ENCODE results near the gene ACTN3. TPM values are rescaled to one million over a fixed set of nuclear protein-coding genes. Genes with fewer than 3 reads are reported as not detected.

ACTN3 gene
- total and polyA plus RNA-seq, 4 donors: 3.0 TPM; not detected in 3

DNA sequence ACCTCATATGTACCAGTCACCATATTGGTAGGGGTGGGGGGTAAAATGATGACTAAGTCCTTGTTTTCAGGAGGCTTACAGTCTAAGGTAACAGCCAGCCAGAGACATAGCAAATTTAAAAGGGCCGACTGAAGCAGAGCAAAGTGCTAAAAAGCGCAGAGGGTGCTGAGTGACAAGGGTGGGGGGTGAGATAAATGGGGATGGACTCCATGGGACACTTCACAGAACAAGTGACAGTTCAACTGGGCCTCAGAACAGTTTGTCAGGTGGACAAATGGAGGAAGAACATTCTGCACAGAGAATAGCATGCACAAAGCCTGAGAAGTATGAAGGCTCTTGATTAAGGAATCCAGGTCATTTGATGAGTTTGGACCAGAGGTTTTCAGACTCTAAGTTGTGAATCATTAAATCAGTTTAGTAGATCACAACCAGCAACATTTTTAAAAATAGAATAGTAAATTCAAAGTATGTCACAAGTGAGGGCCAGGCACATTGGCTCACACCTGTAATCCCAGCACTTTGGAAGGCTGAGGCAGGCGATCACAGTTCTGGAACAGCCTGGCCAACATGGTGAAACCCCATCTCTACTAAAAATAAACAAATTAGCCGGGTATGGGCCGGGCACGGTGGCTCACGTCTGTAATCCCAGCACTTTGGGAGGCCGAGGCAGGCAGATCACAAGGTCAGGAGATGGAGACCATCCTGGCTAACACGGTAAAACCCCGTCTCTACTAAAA is 22.2 kb upstream of the ACTN3 start:
- Histone ChIP-seq H3K4me3 (ENCODE audit: low read length in 2 of 2) (no peak overlapping the region), H3K4me1 (ENCODE audit: control insufficient read depth in 1 of 2, insufficient read depth in 2 of 2, low read length in 2 of 2) (no peaks in the 10 kb centered on the region), H3K27me3 (ENCODE audit: control insufficient read depth in 1 of 2, insufficient read depth in 2 of 2, low read length in 1 of 2) (no peaks in the 10 kb centered on the region), H3K36me3 (ENCODE audit: control insufficient read depth in 1 of 2, insufficient read depth in 2 of 2, low read length in 1 of 2) (peaks cover 0 to 1% of the 10 kb centered on the region in 2 donors), H3K27ac (ENCODE audit: low read depth in 1 of 2, low read length in 2 of 2) (no peak overlapping the region), H3K9me3 (ENCODE audit: control insufficient read depth, low read length) (no peaks in the 10 kb centered on the region)
- WGBS, 2 donors: 81 to 82% methylated on average over 9 to 10 of the region's 10 CpGs
- ATAC-seq (ENCODE audit: low FRiP score) (no peak), DNase-seq (no peak)
- intact Hi-C loops (cut with DNase I): no loop called here

DNA sequence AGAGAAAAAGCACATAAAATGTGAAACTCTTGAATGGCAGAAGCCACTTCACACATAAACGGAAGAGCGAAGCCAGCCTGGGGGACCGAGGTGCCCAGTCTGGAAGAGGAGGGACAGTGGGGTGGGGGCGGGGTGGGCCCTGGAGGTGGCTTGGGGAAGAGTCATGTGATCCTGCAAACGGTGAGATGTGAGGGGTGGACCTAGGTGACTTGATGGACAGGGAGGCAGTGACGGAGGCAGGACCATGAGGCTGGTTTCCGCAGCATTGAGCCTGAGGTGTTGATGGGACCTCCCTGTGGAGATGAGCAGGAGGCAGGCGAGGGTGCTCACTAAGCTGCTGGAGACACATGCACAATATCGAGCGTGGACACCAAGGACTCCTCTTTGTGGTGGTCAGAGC is 17.6 kb upstream of the ACTN3 start:
- intact Hi-C loops (cut with DNase I): no loop called here
- 77% methylated on average over 10 of the region's 10 CpGs for WGBS, 2 donors
- no peak overlapping the region for H3K4me3 ChIP-seq (ENCODE audit: low read length in 2 of 2)
- DNase-seq (no peak), ATAC-seq (ENCODE audit: low FRiP score) (peak; percentile 13)
- no peak overlapping the region for H3K27ac ChIP-seq (ENCODE audit: low read depth in 1 of 2, low read length in 2 of 2)
- no peaks in the 10 kb centered on the region for H3K4me1 ChIP-seq (ENCODE audit: control insufficient read depth in 1 of 2, insufficient read depth in 2 of 2, low read length in 2 of 2)
- H3K9me3 ChIP-seq (ENCODE audit: control insufficient read depth, low read length): no peaks in the 10 kb centered on the region
- no peaks in the 10 kb centered on the region for H3K36me3 ChIP-seq (ENCODE audit: control insufficient read depth in 1 of 2, insufficient read depth in 2 of 2, low read length in 1 of 2)
- H3K27me3 ChIP-seq (ENCODE audit: control insufficient read depth in 1 of 2, insufficient read depth in 2 of 2, low read length in 1 of 2): no peaks in the 10 kb centered on the region

DNA sequence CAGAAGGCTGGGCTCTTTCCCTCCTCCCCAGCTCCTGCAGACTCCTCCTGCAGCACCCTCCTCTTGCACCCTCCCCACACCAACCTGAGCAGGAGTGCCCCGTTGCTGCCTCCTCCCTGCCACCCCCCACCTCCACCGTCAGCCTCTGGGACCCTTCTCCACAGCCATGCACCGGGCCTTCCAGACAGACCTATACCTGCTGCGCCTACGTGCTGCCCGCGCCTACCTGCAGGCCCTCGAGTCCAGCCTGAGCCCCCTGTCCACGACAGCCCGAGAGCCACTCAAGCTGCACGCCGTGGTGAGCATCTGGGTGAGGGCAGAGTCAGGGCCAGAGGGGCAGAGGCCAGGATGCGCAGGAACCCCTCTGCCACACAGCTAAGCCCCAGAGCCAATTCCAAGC is 17.0 kb upstream of the ACTN3 start:
- no peak overlapping the region for H3K4me3 ChIP-seq (ENCODE audit: low read length in 2 of 2)
- H3K9me3 ChIP-seq (ENCODE audit: control insufficient read depth, low read length): no peaks in the 10 kb centered on the region
- H3K36me3 ChIP-seq (ENCODE audit: control insufficient read depth in 1 of 2, insufficient read depth in 2 of 2, low read length in 1 of 2): no peaks in the 10 kb centered on the region
- H3K27ac ChIP-seq (ENCODE audit: low read depth in 1 of 2, low read length in 2 of 2): no peak overlapping the region
- H3K4me1 ChIP-seq (ENCODE audit: control insufficient read depth in 1 of 2, insufficient read depth in 2 of 2, low read length in 2 of 2): no peaks in the 10 kb centered on the region
- DNase-seq (peak in 1 of 2 donors; percentile 41), ATAC-seq (ENCODE audit: low FRiP score) (peak; percentile 28)
- H3K27me3 ChIP-seq (ENCODE audit: control insufficient read depth in 1 of 2, insufficient read depth in 2 of 2, low read length in 1 of 2): no peaks in the 10 kb centered on the region
- intact Hi-C loops (cut with DNase I): no loop called here
- WGBS, 2 donors: 79 to 89% methylated on average over 13 of the region's 13 CpGs

DNA sequence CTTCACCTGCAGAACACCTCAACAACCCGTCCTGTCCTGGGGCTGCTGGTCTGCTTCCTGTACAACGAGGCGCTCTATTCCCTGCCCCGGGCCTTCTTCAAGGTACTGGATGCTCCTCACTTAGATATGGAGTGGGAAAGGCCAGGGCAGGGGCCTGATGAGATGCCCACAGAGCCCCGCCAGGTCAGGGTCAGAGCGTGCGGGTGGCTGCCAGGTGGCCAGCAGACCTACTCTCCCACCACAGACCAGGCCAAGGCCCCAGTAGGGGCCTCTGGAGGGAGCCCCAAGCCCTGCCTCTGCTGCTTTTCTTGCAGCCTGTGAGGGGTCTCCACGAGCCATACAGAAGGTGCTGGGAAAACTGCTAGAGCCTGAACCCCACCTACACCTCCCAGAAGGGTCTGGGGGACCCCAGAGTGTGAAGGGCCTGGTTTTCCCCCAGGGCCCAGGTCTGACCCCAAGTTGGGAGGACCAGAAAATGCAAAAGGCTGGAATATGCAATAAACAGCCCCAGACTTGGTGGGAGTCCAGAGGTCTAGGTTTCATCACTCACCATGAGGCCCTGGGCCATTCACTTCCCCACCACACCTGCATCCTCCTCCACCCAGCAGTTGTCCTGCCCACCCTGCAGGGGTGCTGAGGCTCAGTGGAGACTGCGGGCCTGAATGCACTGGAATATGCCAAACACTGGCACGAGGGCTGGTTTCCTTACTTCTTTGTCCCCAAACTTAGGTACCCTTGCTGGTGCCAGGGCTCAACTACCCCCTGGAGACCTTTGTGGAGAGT is 15.6 kb upstream of the ACTN3 start:
- intact Hi-C loops (cut with DNase I): no loop called here
- ATAC-seq (ENCODE audit: low FRiP score): no peak
- H3K9me3 ChIP-seq (ENCODE audit: control insufficient read depth, low read length): no peaks in the 10 kb centered on the region
- 79 to 90% methylated on average over 10 of the region's 10 CpGs for WGBS, 2 donors
- no peaks in the 10 kb centered on the region for H3K27me3 ChIP-seq (ENCODE audit: control insufficient read depth in 1 of 2, insufficient read depth in 2 of 2, low read length in 1 of 2)
- no peaks in the 10 kb centered on the region for H3K4me1 ChIP-seq (ENCODE audit: control insufficient read depth in 1 of 2, insufficient read depth in 2 of 2, low read length in 2 of 2)
- peak in 1 of 2 donors; percentile 29 for DNase-seq
- H3K4me3 ChIP-seq (ENCODE audit: low read length in 2 of 2): no peak overlapping the region
- H3K36me3 ChIP-seq (ENCODE audit: control insufficient read depth in 1 of 2, insufficient read depth in 2 of 2, low read length in 1 of 2): no peaks in the 10 kb centered on the region
- no peak overlapping the region for H3K27ac ChIP-seq (ENCODE audit: low read depth in 1 of 2, low read length in 2 of 2)

DNA sequence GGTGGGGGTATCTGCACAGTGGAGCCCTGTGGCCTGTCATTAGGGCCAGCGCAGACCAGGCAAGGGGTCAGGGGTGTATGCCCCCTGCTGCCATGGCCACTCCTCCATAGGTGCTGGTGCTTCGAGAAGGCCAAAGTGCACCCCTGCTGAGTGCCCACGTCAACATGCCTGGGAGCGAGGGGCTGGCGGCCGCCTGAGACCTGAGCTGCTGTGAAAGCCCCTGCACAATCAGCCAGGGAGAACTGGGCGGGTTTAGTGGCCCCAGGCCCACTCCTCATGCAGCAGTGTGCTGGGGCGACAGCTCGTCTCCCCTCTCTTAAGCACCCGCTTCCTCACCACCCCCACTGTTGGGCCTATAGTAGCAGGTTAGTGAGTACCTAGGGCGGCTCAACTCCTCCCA is 14.9 kb upstream of the ACTN3 start:
- H3K27ac ChIP-seq (ENCODE audit: low read depth in 1 of 2, low read length in 2 of 2): no peak overlapping the region
- WGBS, 2 donors: 93 to 98% methylated on average over 10 to 11 of the region's 11 CpGs
- DNase-seq (peak in 1 of 2 donors; percentile 24), ATAC-seq (ENCODE audit: low FRiP score) (no peak)
- no peaks in the 10 kb centered on the region for H3K36me3 ChIP-seq (ENCODE audit: control insufficient read depth in 1 of 2, insufficient read depth in 2 of 2, low read length in 1 of 2)
- H3K27me3 ChIP-seq (ENCODE audit: control insufficient read depth in 1 of 2, insufficient read depth in 2 of 2, low read length in 1 of 2): no peaks in the 10 kb centered on the region
- no peaks in the 10 kb centered on the region for H3K9me3 ChIP-seq (ENCODE audit: control insufficient read depth, low read length)
- no peaks in the 10 kb centered on the region for H3K4me1 ChIP-seq (ENCODE audit: control insufficient read depth in 1 of 2, insufficient read depth in 2 of 2, low read length in 2 of 2)
- H3K4me3 ChIP-seq (ENCODE audit: low read length in 2 of 2): no peak overlapping the region
- intact Hi-C loops (cut with DNase I): no loop called here

DNA sequence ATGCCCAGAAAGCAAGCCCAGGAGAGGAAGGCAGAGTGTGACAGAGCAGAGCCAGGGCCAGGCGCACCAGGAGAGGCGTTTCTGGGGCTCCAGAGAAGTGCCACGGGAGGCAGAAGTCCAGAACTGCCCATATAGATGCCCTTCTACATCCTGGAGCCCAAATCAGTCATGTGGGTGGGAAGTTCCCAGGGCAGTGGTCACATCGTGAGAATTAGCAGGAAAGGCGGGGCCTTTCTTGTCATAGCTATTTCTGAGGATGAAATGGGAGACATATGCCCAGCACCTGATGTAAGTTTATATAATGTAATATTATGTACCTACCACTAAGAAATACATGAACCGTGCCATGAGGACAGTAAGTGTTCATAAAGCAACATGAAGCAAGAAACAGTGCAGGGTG is 13.9 kb upstream of the ACTN3 start:
- Histone ChIP-seq H3K27ac (ENCODE audit: low read depth in 1 of 2, low read length in 2 of 2) (no peak overlapping the region), H3K36me3 (ENCODE audit: control insufficient read depth in 1 of 2, insufficient read depth in 2 of 2, low read length in 1 of 2) (no peaks in the 10 kb centered on the region), H3K4me1 (ENCODE audit: control insufficient read depth in 1 of 2, insufficient read depth in 2 of 2, low read length in 2 of 2) (no peaks in the 10 kb centered on the region), H3K4me3 (ENCODE audit: low read length in 2 of 2) (no peak overlapping the region), H3K27me3 (ENCODE audit: control insufficient read depth in 1 of 2, insufficient read depth in 2 of 2, low read length in 1 of 2) (no peaks in the 10 kb centered on the region), H3K9me3 (ENCODE audit: control insufficient read depth, low read length) (no peaks in the 10 kb centered on the region)
- WGBS, 2 donors: 78 to 79% methylated on average over 6 of the region's 6 CpGs
- intact Hi-C loops (cut with DNase I): no loop called here
- ATAC-seq (ENCODE audit: low FRiP score): no peak
- no peak for DNase-seq

- intact Hi-C loops (cut with DNase I): no loop called here
- H3K4me1 ChIP-seq (ENCODE audit: control insufficient read depth in 1 of 2, insufficient read depth in 2 of 2, low read length in 2 of 2): no peaks in the 10 kb centered on the region
- WGBS, 2 donors: 83 to 84% methylated on average over 16 of the region's 16 CpGs
- H3K27me3 ChIP-seq (ENCODE audit: control insufficient read depth in 1 of 2, insufficient read depth in 2 of 2, low read length in 1 of 2): no peaks in the 10 kb centered on the region
- H3K4me3 ChIP-seq (ENCODE audit: low read length in 2 of 2): no peak overlapping the region
- DNase-seq (no peak), ATAC-seq (ENCODE audit: low FRiP score) (no peak)
- no peaks in the 10 kb centered on the region for H3K36me3 ChIP-seq (ENCODE audit: control insufficient read depth in 1 of 2, insufficient read depth in 2 of 2, low read length in 1 of 2)
- no peaks in the 10 kb centered on the region for H3K9me3 ChIP-seq (ENCODE audit: control insufficient read depth, low read length)
- no peak overlapping the region for H3K27ac ChIP-seq (ENCODE audit: low read depth in 1 of 2, low read length in 2 of 2)
Observed at GRCh38 chr11:66539170-66539869, 7.4 kb upstream of the ACTN3 start.

- ATAC-seq (ENCODE audit: low FRiP score) (no peak), DNase-seq (no peak)
- Histone ChIP-seq H3K9me3 (ENCODE audit: control insufficient read depth, low read length) (no peaks in the 10 kb centered on the region), H3K4me1 (ENCODE audit: control insufficient read depth in 1 of 2, insufficient read depth in 2 of 2, low read length in 2 of 2) (no peaks in the 10 kb centered on the region), H3K27me3 (ENCODE audit: control insufficient read depth in 1 of 2, insufficient read depth in 2 of 2, low read length in 1 of 2) (no peaks in the 10 kb centered on the region), H3K4me3 (ENCODE audit: low read length in 2 of 2) (no peak overlapping the region), H3K27ac (ENCODE audit: low read depth in 1 of 2, low read length in 2 of 2) (no peak overlapping the region), H3K36me3 (ENCODE audit: control insufficient read depth in 1 of 2, insufficient read depth in 2 of 2, low read length in 1 of 2) (no peaks in the 10 kb centered on the region)
- intact Hi-C loops (cut with DNase I): no loop called here
- WGBS, 2 donors: 82 to 95% methylated on average over 10 of the region's 10 CpGs
Observed at GRCh38 chr11:66539870-66540213, 6.9 kb upstream of the ACTN3 start.

Measured in aorta (tissue), 5 donors.